H1 (cell line): Measurements from ENCODE around the gene AWAT1. TPM values are rescaled to one million over a fixed set of nuclear protein-coding genes. Genes with fewer than 3 reads are reported as not detected.

Experiments used
- CTCF ChIA-PET: fragments of 300-600 bp; sonication (Branson Sonifier 250); formaldehyde crosslinking; loops from one replicate; lab custom pipeline; 2021; ENCODE audit not compliant: partially characterized antibody; lab: Charles Lee
- POLR2A ChIA-PET: fragments of 300-600 bp; sonication (Branson Sonifier 250); formaldehyde crosslinking; loops from one replicate; lab custom pipeline; 2021; ENCODE audit warnings: inconsistent platforms; ENCODE audit not compliant: partially characterized antibody; lab: Charles Lee
- DNase-seq, 2 experiments: peaks; one replicate each; pipeline versions ENCODE4 v3.0.0 to v3.0.0-alpha.2; 2010 to 2022; ENCODE audit warnings: low spot score in 2 of 2, low read depth in 1 of 2, mixed read lengths in 1 of 2
- FAIRE-seq: peaks from 2 replicates; lab custom pipeline; 2011; peaks lifted over from hg19 to GRCh38; lab: Jason Lieb, UNC
- H2AFZ ChIP-seq: 2 replicates; pipeline ENCODE4 v1.8.1; 2012; ENCODE audit warnings: low read length, inconsistent platforms
- H2AK5ac ChIP-seq: 2 replicates; pipeline ENCODE4 v1.6.1; 2013; ENCODE audit warnings: low read depth, low read length
- H2BK120ac ChIP-seq: replicated peaks from 2 replicates; pipeline ENCODE3; 2013; ENCODE audit warnings: low read depth, low read length, inconsistent platforms
- H2BK12ac ChIP-seq: 2 replicates; pipeline ENCODE4 v1.6.1; 2013; ENCODE audit warnings: low read depth, low read length
- H2BK15ac ChIP-seq: 2 replicates; pipeline ENCODE4 v1.6.1; 2013; ENCODE audit warnings: low read length
- H2BK20ac ChIP-seq: 2 replicates; pipeline ENCODE4 v1.6.1; 2013; ENCODE audit warnings: low read length
- H2BK5ac ChIP-seq: 2 replicates; pipeline ENCODE4 v1.6.1; 2013; ENCODE audit warnings: low read depth, low read length
- H3K14ac ChIP-seq: 2 replicates; pipeline ENCODE4 v1.6.1; 2013; ENCODE audit warnings: inconsistent platforms; ENCODE audit not compliant: insufficient read length
- H3K18ac ChIP-seq: 2 replicates; pipeline ENCODE4 v1.6.1; 2013; ENCODE audit warnings: low read length; ENCODE audit errors: extremely low read depth
- H3K23ac ChIP-seq: 2 replicates; pipeline ENCODE4 v1.6.1; 2013; ENCODE audit warnings: inconsistent platforms; ENCODE audit not compliant: insufficient read length
- H3K23me2 ChIP-seq: 2 replicates; pipeline ENCODE4 v1.6.1; 2013; ENCODE audit warnings: low read depth, low read length
- H3K27ac ChIP-seq: 2 replicates; pipeline ENCODE4 v1.6.1; 2011; ENCODE audit warnings: low read depth, low read length, inconsistent platforms
- H3K27me3 ChIP-seq, 4 experiments: replicated peaks in 1 of 4; 1 replicate in 1 of 4; 2 replicates in 3 of 4; pipeline versions ENCODE4 v1.6.1 to v1.8.1; 2011 to 2013; ENCODE audit warnings: low read length in 3 of 4, mild to moderate bottlenecking in 3 of 4, inconsistent platforms in 2 of 4, mixed read lengths in 2 of 4, moderate library complexity in 1 of 4; ENCODE audit not compliant: control insufficient read depth in 3 of 4, insufficient read depth in 3 of 4; ENCODE audit errors: extremely low read depth in 1 of 4
- H3K36me3 ChIP-seq, 4 experiments: 2 replicates each; pipeline versions ENCODE4 v1.6.1 to v1.8.1; 2011 to 2013; ENCODE audit warnings: mild to moderate bottlenecking in 4 of 4, low read length in 3 of 4, moderate library complexity in 2 of 4, control low read depth in 1 of 4, inconsistent platforms in 1 of 4; ENCODE audit not compliant: insufficient read depth in 4 of 4, control insufficient read depth in 2 of 4
- H3K4ac ChIP-seq: replicated peaks from 2 replicates; pipeline ENCODE3; 2013; ENCODE audit warnings: low read length, low read depth, mixed read lengths, inconsistent platforms; ENCODE audit not compliant: insufficient read length
- H3K4me1 ChIP-seq, 4 experiments: replicated peaks in 1 of 4; 1 replicate in 1 of 4; 2 replicates in 3 of 4; pipeline versions ENCODE4 v1.6.1 to v1.8.1; 2011 to 2013; ENCODE audit warnings: low read length in 3 of 4, inconsistent platforms in 2 of 4, mixed read lengths in 1 of 4; ENCODE audit not compliant: insufficient read depth in 4 of 4, control insufficient read depth in 3 of 4
- H3K4me2 ChIP-seq, 2 experiments: 2 replicates each; pipeline versions ENCODE4 v1.6.1 to v1.8.1; 2011 to 2013; ENCODE audit warnings: low read depth in 2 of 2, low read length in 2 of 2, control low read depth in 1 of 2, inconsistent platforms in 1 of 2, mild to moderate bottlenecking in 1 of 2; ENCODE audit not compliant: insufficient read depth in 1 of 2
- H3K4me3 ChIP-seq, 4 experiments: fragments of 200-600, 300-600 bp in 1 of 4; sonication (generic), shearing (Covaris generic), sonication (Bioruptor Twin) in 1 of 4; 2 replicates each; pipeline versions ENCODE4 v1.5.1 to v1.8.1; 2011 to 2016; ENCODE audit warnings: low read length in 4 of 4, low read depth in 3 of 4, control low read depth in 2 of 4, inconsistent platforms in 2 of 4, mild to moderate bottlenecking in 2 of 4, mixed read lengths in 1 of 4, moderate library complexity in 1 of 4; ENCODE audit not compliant: insufficient read depth in 2 of 4; ENCODE audit errors: extremely low read depth in 1 of 4
- H3K56ac ChIP-seq: replicated peaks from 2 replicates; pipeline ENCODE3; 2013; ENCODE audit warnings: low read depth, mild to moderate bottlenecking, mixed read lengths, low read length, inconsistent platforms; ENCODE audit not compliant: insufficient read length
- H3K79me1 ChIP-seq: 2 replicates; pipeline ENCODE4 v1.6.1; 2013; ENCODE audit warnings: low read depth, low read length, control low read depth
- H3K79me2 ChIP-seq, 2 experiments: 2 replicates each; pipeline versions ENCODE4 v1.6.1 to v1.8.1; 2012 to 2013; ENCODE audit warnings: low read length in 2 of 2, mild to moderate bottlenecking in 2 of 2, inconsistent platforms in 1 of 2; ENCODE audit not compliant: insufficient read depth in 2 of 2, control insufficient read depth in 1 of 2
- H3K9ac ChIP-seq, 4 experiments: replicated peaks in 1 of 4; 1 replicate in 1 of 4; 2 replicates in 3 of 4; pipeline versions ENCODE4 v1.6.1 to v1.8.1; 2011 to 2013; ENCODE audit warnings: low read depth in 3 of 4, low read length in 3 of 4, control low read depth in 2 of 4, mild to moderate bottlenecking in 2 of 4, moderate library complexity in 2 of 4, inconsistent platforms in 1 of 4; ENCODE audit errors: extremely low read depth in 1 of 4
- H3K9me3 ChIP-seq, 2 experiments: 2 replicates each; pipeline versions ENCODE4 v1.6.1 to v1.8.1; 2012 to 2013; ENCODE audit warnings: mild to moderate bottlenecking in 2 of 2, moderate library complexity in 2 of 2, control low read depth in 1 of 2, inconsistent platforms in 1 of 2, low read depth in 1 of 2, low read length in 1 of 2, mixed read lengths in 1 of 2; ENCODE audit not compliant: insufficient read depth in 2 of 2
- H4K20me1 ChIP-seq, 2 experiments: replicated peaks in 1 of 2; 2 replicates each; pipeline versions ENCODE3 to v1.8.1; 2011 to 2013; ENCODE audit warnings: inconsistent platforms in 2 of 2, low read length in 2 of 2, mild to moderate bottlenecking in 1 of 2; ENCODE audit not compliant: insufficient read depth in 2 of 2, control insufficient read depth in 1 of 2
- H4K5ac ChIP-seq: 2 replicates; pipeline ENCODE4 v1.6.1; 2013; ENCODE audit warnings: low read length, low read depth, mixed read lengths, inconsistent platforms; ENCODE audit not compliant: insufficient read length
- H4K8ac ChIP-seq: 2 replicates; pipeline ENCODE4 v1.8.0; 2013; ENCODE audit warnings: mild to moderate bottlenecking, moderate library complexity, low read length, inconsistent platforms; ENCODE audit not compliant: insufficient read depth; ENCODE audit errors: extremely low read depth
- H4K91ac ChIP-seq: replicated peaks from 2 replicates; pipeline ENCODE3; 2013; ENCODE audit warnings: low read length, mixed read lengths, inconsistent platforms; ENCODE audit not compliant: insufficient read length
- GABPA ChIP-seq: IDR thresholded peaks from 2 replicates; pipeline ENCODE4 v1.6.1; 2011; ENCODE audit warnings: mild to moderate bottlenecking, low read length, moderate library complexity, borderline replicate concordance; ENCODE audit not compliant: insufficient read depth
- WGBS, 2 experiments: shearing (Covaris generic) in 1 of 2; methylation state at CpG; one replicate each; pipeline versions ENCODE4 v1.1.6 to v1.1.7; 2013 to 2015; ENCODE audit warnings: low lambda C conversion rate in 2 of 2, mixed read lengths in 2 of 2, inconsistent platforms in 1 of 2, low coverage in 1 of 2, missing lambda C conversion rate in 1 of 2; ENCODE audit not compliant: insufficient replicate concordance in 2 of 2, insufficient coverage in 1 of 2, insufficient read length in 1 of 2; ENCODE audit errors: extremely low coverage in 1 of 2, missing lambda C conversion rate in 1 of 2; 5-methylcytosine and 5-hydroxymethylcytosine counted together
- polyA plus RNA-seq, 7 experiments: library from polyadenylated mRNA; depleted of rRNA in 3 of 7; stranded (reverse) in 5 of 7; unstranded in 2 of 7; fragments of >200 nt in 5 of 7; fragments of 200-250 nt in 2 of 7; gene quantifications; 1 replicate in 5 of 7; 2 replicates in 1 of 7; 4 replicates in 1 of 7; pipeline versions ENCODE4 v1.2.1 to v1.2.3, GENCODE V29; 2011 to 2013; ENCODE audit warnings: missing spikeins in 2 of 7, mixed read lengths in 2 of 7
- total RNA-seq: library from RNA; stranded (reverse); fragmentation: NEBNext Ultra II Directional; extraction: Animal tissue kit (Norgen Biotek cat#: 25700); gene quantifications from 2 replicates; pipeline ENCODE4 v1.2.1, GENCODE V29; 2021

The AWAT1 gene
- total and polyA plus RNA-seq, 2 of the 8 experiments (the other 6 are each of a cell fraction or from before 2014, with no cell fraction given) = not detected

GRCh38 chrX:70257423-70258288, 23.2 kb downstream of the AWAT1 start:
- no peaks in the 10 kb centered on the region for H3K4me1 ChIP-seq
- H3K4ac ChIP-seq = no peak overlapping the region
- no peak overlapping the region for H4K91ac ChIP-seq
- H3K4me3 ChIP-seq = no peak overlapping the region
- H2BK15ac ChIP-seq = no peak overlapping the region
- H3K56ac ChIP-seq = no peak overlapping the region
- H3K9me3 ChIP-seq = no peaks in the 10 kb centered on the region
- no peak overlapping the region for H2BK20ac ChIP-seq
- H3K9ac ChIP-seq = no peak overlapping the region
- no peaks in the 10 kb centered on the region for H3K27me3 ChIP-seq
- no peaks in the 10 kb centered on the region for H3K79me1 ChIP-seq
- H3K23ac ChIP-seq = no peak overlapping the region
- no peak overlapping the region for H3K4me2 ChIP-seq
- no peak overlapping the region for H3K18ac ChIP-seq
- H2AFZ ChIP-seq = no peak overlapping the region
- H2AK5ac ChIP-seq = no peak overlapping the region
- H2BK12ac ChIP-seq = no peak overlapping the region
- no peak overlapping the region for H3K27ac ChIP-seq
- CTCF ChIA-PET = no interaction called here
- no peaks in the 10 kb centered on the region for H3K79me2 ChIP-seq
- POLR2A ChIA-PET = no interaction called here
- WGBS, 2 experiments = 87% methylated on average over 5 of the region's 5 CpGs; no CpG with 5 or more reads in 1 of the 2 experiments
- H3K36me3 ChIP-seq = no peaks in the 10 kb centered on the region
- no peak for DNase-seq
- no peak overlapping the region for H3K14ac ChIP-seq
- H3K23me2 ChIP-seq = no peaks in the 10 kb centered on the region
- no peak overlapping the region for H4K8ac ChIP-seq
- H4K20me1 ChIP-seq = no peaks in the 10 kb centered on the region
- no peak overlapping the region for H4K5ac ChIP-seq
- TF ChIP-seq GABPA = no peak
- TF ChIP-seq, all 59 proteins: peak for 0
- no peak overlapping the region for H2BK5ac ChIP-seq
- no peak for FAIRE-seq
- H2BK120ac ChIP-seq = no peak overlapping the region
